ENCODE measurements around the gene FLNC.

The FLNC gene

DNA sequence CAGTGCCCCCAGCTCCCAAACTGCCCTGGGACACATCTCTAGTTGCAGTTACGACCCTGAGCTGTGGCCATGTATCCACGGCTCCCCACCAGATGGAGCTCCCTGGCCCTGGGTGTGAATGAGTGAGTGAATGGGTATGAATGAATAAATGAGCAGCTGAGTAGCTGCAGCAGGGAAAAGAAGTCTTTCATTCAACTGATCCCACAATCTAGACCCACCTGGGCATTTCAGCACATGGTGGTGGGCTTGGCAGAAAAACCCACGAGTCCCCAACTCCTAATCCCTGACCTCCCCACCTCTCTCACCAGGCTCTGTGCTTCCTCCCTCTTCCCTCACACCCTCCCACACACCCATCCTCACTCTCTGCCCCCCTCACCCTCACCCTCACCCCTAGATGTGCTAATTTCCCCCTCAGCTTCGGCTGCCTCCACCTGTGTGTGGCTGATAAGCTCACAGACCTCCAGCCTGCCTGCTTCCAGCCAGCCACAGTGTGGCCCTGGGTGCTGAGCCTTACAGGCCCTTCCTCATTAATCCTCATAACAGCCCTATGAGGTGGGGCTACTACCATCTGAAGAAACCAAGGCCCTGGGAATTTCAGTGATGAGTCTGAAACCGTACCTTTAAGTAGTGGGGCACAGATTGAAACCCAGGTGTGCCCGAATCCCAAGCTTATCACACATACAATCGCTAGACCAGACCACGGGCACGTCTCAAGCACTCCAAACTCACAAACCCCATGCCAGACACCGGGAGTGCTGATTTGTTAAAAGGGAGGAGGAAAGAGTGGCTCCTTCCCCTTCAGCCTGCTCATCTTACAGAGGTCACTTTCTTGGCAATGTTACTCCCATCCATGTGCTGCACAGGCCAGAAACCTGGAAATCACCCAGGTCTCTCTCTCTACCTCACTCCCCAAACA is 30.2 kb downstream of the FLNC start:
- Mint-ChIP-seq H3K36me3 (ENCODE audit: insufficient read depth) (peaks cover 16% of the 10 kb centered on the region), H3K27me3 (peaks cover 0 to 10% of the 10 kb centered on the region in 2 donors), H3K9me3 (no peaks in the 10 kb centered on the region), H3K4me1 (ENCODE audit: low read depth in 2 of 2) (peaks cover 19 to 24% of the 10 kb centered on the region in 2 donors), H3K27ac (no peak overlapping the region), H3K4me3 (no peak overlapping the region)
- no peak for DNase-seq
- no peak for ATAC-seq (replicated peaks)

DNA sequence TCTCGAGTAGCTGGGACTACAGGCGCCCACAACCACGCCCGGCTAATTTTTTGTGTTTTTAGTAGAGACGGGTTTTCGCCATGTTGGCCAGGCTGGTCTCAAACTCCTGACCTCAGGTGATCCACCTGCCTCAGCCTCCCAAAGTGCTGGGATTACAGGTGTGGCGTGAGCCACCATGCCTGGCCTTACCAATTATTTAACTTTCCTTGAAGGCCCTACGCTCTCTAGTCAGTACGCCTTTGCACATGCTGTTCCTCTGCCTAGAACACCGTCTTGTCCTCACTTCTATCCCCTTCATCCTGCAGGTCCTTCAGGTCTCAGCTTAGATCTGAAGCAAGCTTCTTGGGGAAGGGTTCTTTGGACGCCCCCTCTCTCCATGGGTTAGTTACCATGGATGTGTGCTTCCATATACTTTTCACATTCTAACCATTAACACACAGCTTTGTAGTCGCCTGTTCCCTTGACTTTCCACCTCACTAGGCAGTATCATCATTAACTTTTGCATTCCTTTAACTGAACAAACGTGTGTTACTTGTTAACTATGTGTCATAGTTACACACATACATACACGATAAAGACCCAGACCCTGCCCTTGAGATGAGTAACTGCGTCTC is 31.9 kb downstream of the FLNC start:
- Mint-ChIP-seq H3K27me3 (no peaks in the 10 kb centered on the region), H3K4me3 (peak overlapping the region; percentile 91), H3K9me3 (no peaks in the 10 kb centered on the region), H3K36me3 (ENCODE audit: insufficient read depth) (peaks cover 25% of the 10 kb centered on the region), H3K4me1 (ENCODE audit: low read depth in 2 of 2) (peaks cover 25 to 34% of the 10 kb centered on the region in 2 donors), H3K27ac (peak overlapping the region; percentile 88 to 90)
- DNase-seq = no peak
- no peak for ATAC-seq (replicated peaks)

DNA sequence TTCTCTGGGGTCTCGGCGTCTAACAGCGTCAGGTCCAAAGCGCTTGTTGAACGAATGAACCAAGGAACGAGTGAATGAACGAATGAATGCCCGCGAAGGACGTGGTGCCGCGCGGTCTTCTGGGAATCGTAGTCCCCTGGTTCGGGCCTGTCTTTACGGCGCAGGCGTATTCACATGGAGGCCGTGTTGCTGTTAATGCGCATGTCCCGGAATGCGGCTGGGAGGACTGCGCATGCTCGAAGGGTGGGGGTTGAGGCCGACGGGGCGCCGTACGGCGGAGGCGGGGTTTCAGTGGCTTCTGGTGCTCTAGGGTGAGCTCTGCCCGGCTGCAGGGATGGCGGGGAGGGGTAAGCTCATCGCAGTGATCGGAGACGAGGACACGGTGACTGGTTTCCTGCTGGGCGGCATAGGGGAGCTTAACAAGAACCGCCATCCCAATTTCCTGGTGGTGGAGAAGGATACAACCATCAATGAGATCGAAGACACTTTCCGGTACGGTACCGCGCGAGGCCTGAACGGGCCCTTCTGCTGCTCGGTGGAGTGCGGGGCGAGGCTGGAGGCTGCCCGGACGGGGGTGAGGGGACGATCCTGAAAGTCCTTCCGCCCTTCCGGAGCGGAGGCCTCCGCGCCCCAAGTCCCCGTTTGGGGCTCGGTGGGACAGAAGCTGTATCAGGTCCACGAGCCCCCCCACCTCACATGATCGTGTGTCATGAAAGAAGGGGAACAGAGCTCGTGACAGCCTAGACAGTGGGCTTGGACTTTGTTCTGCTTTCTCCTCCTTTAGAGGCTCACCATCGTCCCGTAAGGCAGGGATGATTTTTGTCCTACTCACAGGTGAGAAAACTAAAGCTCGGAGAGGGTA is 32.6 kb downstream of the FLNC start, which contains the start of gene ATP6V1F:
Gene ATP6V1F (plus strand): TSS at position 286 of the 862 bp plus-strand sequence. CDS start 49 bp downstream, at position 335.
- DNase-seq (peak; percentile 99 to 100 (median 100)), ATAC-seq (replicated peaks) (peak; percentile 92)
- Mint-ChIP-seq H3K4me1 (ENCODE audit: low read depth in 2 of 2) (peaks cover 27 to 36% of the 10 kb centered on the region in 2 donors), H3K9me3 (no peaks in the 10 kb centered on the region), H3K27ac (peak within 1 kb of the TSS; percentile 88 to 90), H3K36me3 (ENCODE audit: insufficient read depth) (peaks cover 25% of the 10 kb centered on the region), H3K27me3 (no peaks in the 10 kb centered on the region), H3K4me3 (peak within 1 kb of the TSS; percentile 91)

DNA sequence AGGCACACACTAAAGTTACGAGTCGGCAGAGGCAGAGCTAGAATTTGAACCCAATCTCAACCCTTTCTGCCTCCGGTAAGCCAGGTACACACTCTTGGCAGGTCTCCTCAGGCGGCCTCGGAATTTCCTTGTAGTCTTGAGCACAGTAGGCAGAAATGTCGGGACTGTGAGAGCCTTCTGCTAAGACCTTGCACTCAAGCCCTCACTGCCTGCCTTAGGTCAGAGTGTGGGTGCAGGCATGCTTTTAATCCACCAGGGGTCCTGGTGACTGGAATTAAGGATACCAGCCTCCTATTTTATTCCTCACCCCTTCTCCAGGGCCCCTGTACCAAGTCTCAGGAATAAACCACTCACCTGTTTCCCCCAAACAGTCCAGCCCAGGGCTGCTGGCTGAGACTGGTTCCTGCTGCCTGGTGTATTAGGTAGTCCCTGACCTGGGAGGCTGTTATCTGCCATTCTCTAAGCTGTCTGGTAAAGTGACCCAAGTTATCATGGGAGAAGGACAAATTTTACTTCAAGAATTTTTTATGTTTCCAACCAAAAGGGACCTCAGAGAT is 33.3 kb downstream of the FLNC start:
- Mint-ChIP-seq H3K27ac (peak overlapping the region; percentile 88 to 90), H3K4me1 (ENCODE audit: low read depth in 2 of 2) (peaks cover 28 to 36% of the 10 kb centered on the region in 2 donors), H3K36me3 (ENCODE audit: insufficient read depth) (peaks cover 25% of the 10 kb centered on the region), H3K4me3 (peak overlapping the region; percentile 91), H3K9me3 (no peaks in the 10 kb centered on the region), H3K27me3 (no peaks in the 10 kb centered on the region)
- ATAC-seq (replicated peaks) (peak; percentile 40), DNase-seq (peak; percentile 23 to 35 (median 33))

DNA sequence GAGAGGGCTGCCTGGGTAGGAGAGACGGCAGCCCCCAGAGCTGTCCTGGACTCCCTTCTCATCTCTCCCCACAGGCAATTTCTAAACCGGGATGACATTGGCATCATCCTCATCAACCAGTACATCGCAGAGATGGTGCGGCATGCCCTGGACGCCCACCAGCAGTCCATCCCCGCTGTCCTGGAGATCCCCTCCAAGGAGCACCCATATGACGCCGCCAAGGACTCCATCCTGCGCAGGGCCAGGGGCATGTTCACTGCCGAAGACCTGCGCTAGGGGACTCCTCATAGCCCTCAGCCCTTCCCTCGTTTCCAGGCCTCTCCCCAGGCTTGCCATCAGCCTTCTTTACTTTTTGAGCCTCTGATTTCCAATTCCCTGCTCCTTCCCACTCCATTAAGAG is 35.1 kb downstream of the FLNC start:
- Mint-ChIP-seq H3K4me1 (ENCODE audit: low read depth in 2 of 2) (peaks cover 33 to 40% of the 10 kb centered on the region in 2 donors), H3K27me3 (peaks cover 0 to 4% of the 10 kb centered on the region in 2 donors), H3K36me3 (ENCODE audit: insufficient read depth) (peaks cover 25% of the 10 kb centered on the region), H3K27ac (peak overlapping the region in 1 of 2 donors; percentile 7), H3K4me3 (peak overlapping the region in 1 of 2 donors; percentile 5), H3K9me3 (no peaks in the 10 kb centered on the region)
- DNase-seq = no peak
- ATAC-seq (replicated peaks) = no peak

DNA sequence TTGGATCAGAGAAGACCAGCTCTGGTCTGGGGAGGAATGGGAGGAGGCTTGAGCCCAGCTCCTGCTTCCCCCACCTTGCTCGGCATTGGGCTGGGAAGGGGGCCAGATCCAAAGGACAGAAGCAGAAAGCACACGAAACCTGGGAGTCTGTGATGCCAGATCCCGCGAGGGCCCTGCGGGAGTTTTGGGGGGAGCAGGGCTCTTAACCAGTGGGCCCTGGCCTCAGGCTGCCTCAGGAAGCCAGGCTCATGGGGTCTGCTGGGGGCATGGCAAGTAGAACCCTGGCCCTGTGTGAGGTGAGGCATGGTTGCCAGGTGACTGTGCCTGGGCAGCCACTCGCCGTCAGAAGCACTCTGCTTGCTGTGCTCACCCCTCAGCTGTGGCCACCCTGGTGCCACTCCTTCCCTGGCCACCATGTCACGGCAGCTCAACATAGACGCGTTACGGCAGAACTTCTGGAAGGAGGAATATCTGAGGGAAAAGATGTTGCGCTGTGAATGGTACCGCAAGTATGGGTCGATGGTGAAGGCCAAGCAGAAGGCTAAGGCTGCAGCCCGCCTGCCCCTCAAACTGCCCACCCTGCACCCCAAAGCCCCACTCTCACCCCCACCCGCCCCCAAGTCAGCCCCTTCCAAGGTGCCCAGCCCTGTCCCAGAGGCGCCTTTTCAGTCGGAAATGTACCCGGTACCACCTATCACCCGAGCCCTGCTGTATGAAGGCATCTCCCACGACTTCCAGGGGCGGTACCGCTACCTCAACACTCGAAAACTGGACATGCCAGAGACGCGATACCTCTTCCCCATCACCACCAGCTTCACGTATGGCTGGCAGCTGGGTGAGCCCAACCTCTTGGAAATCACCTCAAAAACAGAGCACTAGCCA is 36.0 kb downstream of the FLNC start:
- no peak overlapping the region for H3K4me3 Mint-ChIP-seq
- peak overlapping the region in 1 of 2 donors; percentile 7 for H3K27ac Mint-ChIP-seq
- no peak for DNase-seq
- H3K27me3 Mint-ChIP-seq = peaks cover 0 to 13% of the 10 kb centered on the region in 2 donors
- ATAC-seq (replicated peaks) = no peak
- H3K4me1 Mint-ChIP-seq (ENCODE audit: low read depth in 2 of 2) = peaks cover 34 to 41% of the 10 kb centered on the region in 2 donors
- peaks cover 25% of the 10 kb centered on the region for H3K36me3 Mint-ChIP-seq (ENCODE audit: insufficient read depth)
- H3K9me3 Mint-ChIP-seq = no peaks in the 10 kb centered on the region

DNA sequence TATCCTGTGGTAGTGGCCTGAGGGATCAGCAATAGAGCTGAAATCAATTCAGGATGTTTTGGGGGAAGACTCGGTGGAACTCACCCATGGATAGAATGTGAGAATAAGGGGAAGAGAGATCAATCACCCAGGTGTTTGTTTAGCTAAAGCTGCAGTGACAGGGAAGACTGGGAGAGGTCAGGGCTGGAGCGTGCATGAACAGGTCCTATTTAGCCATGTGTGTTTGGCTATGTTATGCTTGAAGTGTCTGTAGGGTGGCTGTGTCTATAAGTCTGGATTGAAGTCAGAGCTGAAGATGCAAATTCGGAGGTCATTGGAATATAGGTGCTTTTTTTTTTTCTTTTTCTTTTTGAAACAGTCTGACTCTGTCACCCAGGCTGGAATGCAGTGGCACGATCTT is 37.0 kb downstream of the FLNC start:
- ATAC-seq (replicated peaks) = no peak
- H3K27ac Mint-ChIP-seq = no peak overlapping the region
- DNase-seq = no peak
- peaks cover 24% of the 10 kb centered on the region for H3K36me3 Mint-ChIP-seq (ENCODE audit: insufficient read depth)
- H3K27me3 Mint-ChIP-seq = peaks cover 0 to 13% of the 10 kb centered on the region in 2 donors
- peak overlapping the region in 1 of 2 donors; percentile 63 for H3K4me3 Mint-ChIP-seq
- peaks cover 31 to 39% of the 10 kb centered on the region in 2 donors for H3K4me1 Mint-ChIP-seq (ENCODE audit: low read depth in 2 of 2)
- H3K9me3 Mint-ChIP-seq = no peaks in the 10 kb centered on the region

DNA sequence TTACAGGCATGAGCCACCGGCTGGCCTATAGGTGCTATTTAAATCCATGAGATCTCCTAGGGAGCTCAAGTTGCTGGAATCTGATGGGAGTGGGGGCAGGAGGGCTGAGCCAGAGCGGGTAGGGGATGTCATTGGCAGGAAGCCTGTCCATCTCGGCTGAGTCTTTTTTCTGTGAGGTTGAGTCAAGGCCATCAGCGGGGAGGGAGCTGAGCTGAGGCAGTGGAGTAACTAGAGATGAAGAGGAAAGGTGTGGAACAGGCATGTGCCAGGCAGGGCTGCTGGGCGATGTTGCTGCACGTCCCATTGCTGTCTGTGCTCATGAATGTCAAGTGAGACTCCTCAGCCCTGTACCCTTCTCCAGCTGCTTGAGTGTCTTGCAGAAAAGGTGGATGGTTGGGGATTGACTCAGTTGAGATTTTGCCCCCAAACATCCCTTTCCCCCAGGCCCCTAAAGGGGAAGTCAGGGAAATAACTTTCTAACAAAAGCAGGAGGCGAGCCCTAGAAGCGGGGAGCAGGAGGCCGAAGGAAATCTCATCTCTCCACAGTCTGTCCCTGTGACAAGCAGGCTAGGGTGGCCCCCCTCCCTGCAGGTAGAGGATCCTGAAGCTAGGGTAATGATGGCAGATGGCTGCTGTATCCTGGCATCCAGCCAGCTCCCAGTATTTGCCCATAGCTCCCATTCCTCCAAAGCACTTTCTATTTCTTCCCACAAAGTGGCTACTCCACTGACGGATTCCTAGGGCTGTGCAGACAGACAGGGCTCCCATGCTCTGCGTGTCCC is 37.8 kb downstream of the FLNC start:
- Mint-ChIP-seq H3K27ac (peak overlapping the region in 1 of 2 donors; percentile 30), H3K36me3 (ENCODE audit: insufficient read depth) (peaks cover 17% of the 10 kb centered on the region), H3K27me3 (peaks cover 0 to 13% of the 10 kb centered on the region in 2 donors), H3K9me3 (no peaks in the 10 kb centered on the region), H3K4me1 (ENCODE audit: low read depth in 2 of 2) (peaks cover 25 to 32% of the 10 kb centered on the region in 2 donors), H3K4me3 (peak overlapping the region; percentile 56 to 70)
- no peak for DNase-seq
- ATAC-seq (replicated peaks) = no peak

DNA sequence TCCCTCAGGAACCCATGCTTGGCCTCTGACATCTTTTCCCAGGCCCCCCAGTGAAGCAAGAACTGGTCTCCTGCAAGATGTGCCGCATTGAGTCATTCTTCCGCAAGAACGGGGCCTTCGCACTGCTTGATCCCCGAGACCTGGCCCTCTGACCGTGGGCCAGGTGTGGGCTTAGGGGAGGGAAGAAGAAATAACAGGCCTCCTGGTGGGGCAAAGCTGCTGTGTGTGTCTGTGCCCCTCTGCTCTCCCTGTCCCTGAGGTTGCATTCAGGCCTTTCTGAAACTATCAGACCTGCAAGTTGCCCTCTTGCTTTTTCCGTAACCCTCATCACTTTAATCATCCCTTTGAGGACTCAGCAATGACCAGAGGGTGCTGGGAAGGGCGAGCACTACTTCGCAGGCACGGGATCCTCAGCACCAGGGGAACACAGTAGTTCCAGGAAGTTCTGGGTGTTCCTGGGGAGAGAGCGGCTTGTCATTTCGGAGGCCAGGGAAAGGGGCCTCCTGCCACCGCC is 38.5 kb downstream of the FLNC start:
- Mint-ChIP-seq H3K36me3 (ENCODE audit: insufficient read depth) (peaks cover 15% of the 10 kb centered on the region), H3K9me3 (no peaks in the 10 kb centered on the region), H3K27ac (no peak overlapping the region), H3K4me1 (ENCODE audit: low read depth in 2 of 2) (peaks cover 22 to 30% of the 10 kb centered on the region in 2 donors), H3K4me3 (peak overlapping the region; percentile 56 to 70), H3K27me3 (peaks cover 0 to 13% of the 10 kb centered on the region in 2 donors)
- ATAC-seq (replicated peaks) (no peak), DNase-seq (no peak)

DNA sequence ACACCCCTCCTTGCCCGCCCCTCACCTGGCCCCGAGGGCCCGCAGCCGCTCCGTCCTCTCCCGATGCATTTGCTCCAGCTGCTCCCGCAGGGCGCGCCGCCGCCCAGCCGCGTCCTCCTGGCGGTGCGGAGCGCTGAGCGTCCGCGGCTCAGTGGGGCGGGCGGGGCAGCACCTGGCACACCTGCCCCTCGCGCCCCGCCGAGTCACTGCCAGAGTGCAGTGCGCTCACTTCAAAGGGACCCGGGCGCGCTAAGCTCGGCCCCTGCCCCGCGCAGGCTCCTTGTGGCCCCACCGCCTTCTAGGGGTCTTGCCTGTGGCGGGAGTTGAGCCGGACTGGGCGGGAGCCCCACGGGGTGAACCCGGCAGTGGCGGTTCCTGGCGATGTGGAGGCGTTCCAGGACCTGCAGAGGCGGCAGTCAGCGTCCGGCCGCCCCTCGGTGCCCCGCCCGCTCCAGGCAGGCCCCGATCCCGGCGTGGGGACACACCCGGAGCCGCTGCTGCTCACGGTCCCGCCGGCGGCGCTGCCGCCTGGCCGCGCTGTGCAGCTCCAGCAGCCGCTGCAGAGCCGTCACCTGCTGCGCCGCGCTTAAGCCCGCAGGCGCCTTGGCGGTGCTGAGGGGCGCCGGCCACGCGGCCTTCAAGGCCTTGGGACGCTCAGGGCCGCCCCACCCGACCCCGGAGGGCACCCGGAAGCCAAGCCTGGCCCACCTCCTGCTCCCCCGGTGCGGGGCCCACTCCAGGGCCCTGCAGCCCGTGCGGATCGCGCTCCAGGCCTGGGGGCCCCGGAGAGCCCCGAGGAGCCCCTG is 39.1 kb downstream of the FLNC start:
- Mint-ChIP-seq H3K4me1 (ENCODE audit: low read depth in 2 of 2) (peaks cover 20 to 26% of the 10 kb centered on the region in 2 donors), H3K4me3 (peak overlapping the region; percentile 56 to 70), H3K36me3 (ENCODE audit: insufficient read depth) (peaks cover 14% of the 10 kb centered on the region), H3K27me3 (peaks cover 0 to 13% of the 10 kb centered on the region in 2 donors), H3K9me3 (no peaks in the 10 kb centered on the region), H3K27ac (no peak overlapping the region)
- DNase-seq (peak; percentile 36 to 45 (median 40)), ATAC-seq (replicated peaks) (peak; percentile 86)

DNA sequence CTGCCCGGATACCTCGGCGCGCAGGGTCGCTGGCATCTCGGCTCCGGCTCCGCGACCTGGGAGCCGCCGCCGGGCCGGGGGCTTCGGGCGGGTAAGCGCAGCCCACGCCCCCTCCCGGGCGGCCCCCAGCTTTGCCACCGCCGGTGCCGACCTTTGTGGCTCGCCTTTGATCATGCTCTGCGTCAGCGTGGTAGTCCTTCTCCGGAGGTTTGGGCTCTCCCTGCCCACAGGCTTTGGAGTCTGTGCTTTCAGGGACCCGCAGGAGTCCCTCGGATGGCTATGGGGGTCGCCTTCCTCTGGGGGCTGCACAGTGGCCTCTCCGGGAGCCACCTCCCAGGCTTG is 39.7 kb downstream of the FLNC start:
- peak; percentile 21 for ATAC-seq (replicated peaks)
- Mint-ChIP-seq H3K36me3 (ENCODE audit: insufficient read depth) (peaks cover 14% of the 10 kb centered on the region), H3K4me3 (peak overlapping the region; percentile 77 to 83), H3K27ac (peak overlapping the region; percentile 70 to 88), H3K27me3 (peaks cover 0 to 13% of the 10 kb centered on the region in 2 donors), H3K4me1 (ENCODE audit: low read depth in 2 of 2) (peaks cover 20 to 22% of the 10 kb centered on the region in 2 donors), H3K9me3 (no peaks in the 10 kb centered on the region)
- DNase-seq = no peak
